ENCODE data around the gene GNG12.

Gene GNG12

DNA sequence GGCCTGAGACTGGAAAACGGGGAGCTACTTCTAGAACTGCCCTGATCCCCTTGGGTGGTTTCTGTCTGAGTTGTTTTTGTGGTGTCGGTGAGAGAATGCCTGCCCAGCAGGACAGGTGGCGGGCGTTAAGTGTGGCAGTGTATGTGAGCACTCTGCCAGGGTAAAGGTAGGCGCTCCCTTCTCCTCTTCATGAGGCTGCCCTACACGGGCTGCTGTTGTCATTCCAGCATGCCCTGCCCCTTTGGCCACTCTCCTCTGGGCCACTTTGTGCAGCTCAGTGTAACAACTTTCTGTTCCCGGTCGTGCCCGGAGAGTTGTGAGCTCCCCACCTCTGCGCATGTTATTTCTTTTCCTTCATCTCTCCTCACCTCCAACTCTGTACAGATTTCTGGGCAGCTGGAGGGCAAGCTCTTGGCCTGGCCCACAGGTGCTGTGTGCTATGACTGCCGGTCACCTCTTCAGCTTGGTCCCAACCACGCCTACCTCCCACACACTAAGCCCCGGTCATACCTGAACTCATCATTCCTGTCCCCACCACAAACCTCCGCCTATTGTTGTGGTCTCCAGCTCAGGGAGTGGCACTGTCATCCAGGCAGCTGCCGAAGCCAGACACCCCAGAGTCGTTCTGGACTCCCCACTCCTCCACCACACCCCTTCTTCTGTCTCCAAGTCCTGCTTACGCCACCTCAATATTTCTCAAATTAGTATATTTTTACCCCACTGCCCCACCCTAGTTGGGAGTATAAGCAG lies 79.3 kb downstream of the GNG12 start:
- no peak for DNase-seq (ENCODE audit: low spot score)
- TF ChIP-seq CTCF (IDR thresholded peaks at IDR 0.05; ENCODE audit: borderline replicate concordance, control extremely low read depth, extremely low read depth, insufficient read depth, missing control alignments) = no peak
- in situ Hi-C loops (cut with MboI; ENCODE audit: low sequenced_read_pairs, unreplicated experiment) = no loop called here

DNA sequence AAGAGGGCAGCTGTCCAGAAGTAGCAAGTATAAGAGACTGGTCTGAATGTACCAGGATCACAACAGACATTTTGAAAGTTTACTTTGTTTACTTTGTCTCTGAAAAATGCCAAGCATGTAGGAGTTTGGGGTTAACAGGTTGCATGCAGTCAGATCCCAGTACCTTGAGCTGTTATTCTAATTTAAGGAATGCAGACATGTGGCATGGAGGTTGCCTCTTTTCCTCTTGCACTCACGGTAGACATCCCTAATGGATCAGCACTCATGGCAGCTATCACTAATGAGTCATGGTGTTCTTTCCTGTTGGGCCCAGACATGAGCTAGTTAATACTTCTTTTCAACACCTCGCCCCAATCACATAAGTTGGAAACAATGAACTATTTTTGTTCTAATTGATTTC lies 81.0 kb downstream of the GNG12 start:
- in situ Hi-C loops (cut with MboI; ENCODE audit: low sequenced_read_pairs, unreplicated experiment) = no loop called here
- no peak for DNase-seq (ENCODE audit: low spot score)
- no peak for TF ChIP-seq CTCF (IDR thresholded peaks at IDR 0.05; ENCODE audit: borderline replicate concordance, control extremely low read depth, extremely low read depth, insufficient read depth, missing control alignments)

- no peak for DNase-seq (ENCODE audit: low spot score)
- no peak for TF ChIP-seq CTCF (IDR thresholded peaks at IDR 0.05; ENCODE audit: borderline replicate concordance, control extremely low read depth, extremely low read depth, insufficient read depth, missing control alignments)
- in situ Hi-C loops (cut with MboI; ENCODE audit: low sequenced_read_pairs, unreplicated experiment) = no loop called here
Measured at GRCh38 chr1:67750691-67751054, 82.6 kb downstream of the GNG12 start.

DNA sequence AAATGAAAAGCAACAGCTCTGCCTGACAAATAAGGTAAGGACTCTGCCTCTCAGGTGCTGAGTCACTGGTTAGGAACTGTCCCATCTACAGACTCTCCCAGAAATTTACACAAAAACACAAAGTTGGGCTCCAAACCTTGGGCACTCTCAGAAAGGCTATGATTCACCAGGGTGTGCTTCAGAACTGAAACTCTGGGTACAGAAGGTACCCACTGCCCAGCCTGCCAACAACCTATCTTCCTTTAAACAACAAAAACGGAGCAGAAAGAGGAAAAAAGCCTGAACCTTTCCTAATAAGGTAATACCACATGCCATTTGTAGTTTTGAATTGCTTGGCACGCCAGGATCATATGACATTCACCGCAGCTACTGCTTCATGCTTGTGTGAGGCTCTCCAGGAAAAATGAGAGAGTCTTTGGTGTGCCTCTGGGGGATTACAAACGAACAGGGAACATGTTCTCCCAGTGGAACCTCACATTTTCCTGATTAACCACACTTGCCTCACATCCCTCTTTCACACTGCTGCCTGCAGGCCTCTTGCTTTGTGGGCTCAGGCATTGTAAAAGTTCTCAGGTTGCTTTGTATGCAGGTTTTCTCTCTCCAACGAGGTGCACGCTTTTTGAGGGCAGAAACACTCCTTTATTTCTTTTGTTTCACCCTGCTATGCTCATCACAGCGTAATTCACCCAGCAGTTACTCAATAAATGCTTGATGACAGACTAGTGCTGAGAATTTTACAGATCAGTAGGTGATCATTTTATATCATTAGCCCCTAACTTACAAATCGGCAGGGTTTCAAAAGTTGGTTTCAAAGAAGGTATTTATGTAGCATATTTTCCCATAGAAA lies 83.2 kb downstream of the GNG12 start:
- DNase-seq (ENCODE audit: low spot score) = no peak
- in situ Hi-C loops (cut with MboI; ENCODE audit: low sequenced_read_pairs, unreplicated experiment) = no loop called here
- no peak for TF ChIP-seq CTCF (IDR thresholded peaks at IDR 0.05; ENCODE audit: borderline replicate concordance, control extremely low read depth, extremely low read depth, insufficient read depth, missing control alignments)

DNA sequence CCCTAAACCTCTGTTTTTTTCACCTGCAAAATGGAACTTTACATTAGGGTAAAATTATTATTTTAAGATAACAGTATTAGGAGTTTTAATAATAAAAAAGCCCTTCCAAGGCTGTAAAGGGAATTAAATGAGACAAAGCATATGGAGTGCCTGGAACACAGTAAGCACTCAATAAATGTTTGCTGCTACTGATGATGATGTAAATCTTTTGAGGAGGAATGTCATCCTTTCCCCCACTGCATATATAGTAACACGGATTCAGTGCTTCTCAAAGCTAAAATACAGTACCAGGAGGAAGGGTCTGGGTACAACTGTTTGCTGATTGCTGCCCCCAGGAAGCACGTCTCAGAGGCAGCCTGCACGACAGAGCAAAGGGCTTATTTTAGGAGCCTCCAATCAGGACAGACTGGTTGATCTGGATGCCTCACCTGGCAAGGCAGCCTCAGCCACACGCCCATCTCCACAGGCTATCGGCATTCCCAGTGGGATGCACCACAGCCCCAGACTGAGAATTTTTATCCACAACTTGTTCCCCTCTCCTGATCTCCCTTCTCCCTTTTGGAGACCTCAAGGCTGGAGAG lies 83.9 kb downstream of the GNG12 start:
- in situ Hi-C loops (cut with MboI; ENCODE audit: low sequenced_read_pairs, unreplicated experiment) = no loop called here
- no peak for TF ChIP-seq CTCF (IDR thresholded peaks at IDR 0.05; ENCODE audit: borderline replicate concordance, control extremely low read depth, extremely low read depth, insufficient read depth, missing control alignments)
- DNase-seq (ENCODE audit: low spot score) = no peak

GRCh38 chr1:67748630-67749029 lies 84.6 kb downstream of the GNG12 start:
- TF ChIP-seq CTCF (IDR thresholded peaks at IDR 0.05; ENCODE audit: borderline replicate concordance, control extremely low read depth, extremely low read depth, insufficient read depth, missing control alignments) = no peak
- no peak for DNase-seq (ENCODE audit: low spot score)
- in situ Hi-C loops (cut with MboI; ENCODE audit: low sequenced_read_pairs, unreplicated experiment) = no loop called here
